ENCODE results near the gene CNDP1.

Gene CNDP1

GRCh38 chr18:74597034-74597661 lies 62.8 kb downstream of the CNDP1 start:
- Mint-ChIP-seq H3K4me1 (peaks cover 40% of the 10 kb centered on the region), H3K27me3 (ENCODE audit: low read depth, poor library complexity) (no peaks in the 10 kb centered on the region), H3K27ac (peak overlapping the region; percentile 99), H3K36me3 (ENCODE audit: low read depth) (peaks cover 42% of the 10 kb centered on the region), H3K4me3 (peak overlapping the region; percentile 95), H3K9me3 (no peaks in the 10 kb centered on the region)
- TF ChIP-seq CTCF (IDR thresholded peaks at IDR 0.05): no peak
- DNase-seq: peak; percentile 68

- H3K27me3 Mint-ChIP-seq (ENCODE audit: low read depth, poor library complexity): no peaks in the 10 kb centered on the region
- peaks cover 35% of the 10 kb centered on the region for H3K36me3 Mint-ChIP-seq (ENCODE audit: low read depth)
- peak within 1 kb of the TSS; percentile 99 for H3K27ac Mint-ChIP-seq
- no peak for TF ChIP-seq CTCF (IDR thresholded peaks at IDR 0.05)
- peaks cover 40% of the 10 kb centered on the region for H3K4me1 Mint-ChIP-seq
- H3K9me3 Mint-ChIP-seq: no peaks in the 10 kb centered on the region
- peak within 1 kb of the TSS; percentile 95 for H3K4me3 Mint-ChIP-seq
- peak; percentile 89 for DNase-seq
Measured at GRCh38 chr18:74597662-74598349, 63.5 kb downstream of the CNDP1 start, which contains the start of gene ZNF407. Gene ZNF407, plus strand, starts transcription at chr18:74597870. Its CDS starts 33,150 bp downstream, at chr18:74631020.

GRCh38 chr18:74598350-74599001 lies 64.2 kb downstream of the CNDP1 start:
- Mint-ChIP-seq H3K27me3 (ENCODE audit: low read depth, poor library complexity) (no peaks in the 10 kb centered on the region), H3K4me3 (peak overlapping the region; percentile 95), H3K36me3 (ENCODE audit: low read depth) (peaks cover 29% of the 10 kb centered on the region), H3K9me3 (no peaks in the 10 kb centered on the region), H3K27ac (peak overlapping the region; percentile 97), H3K4me1 (peaks cover 40% of the 10 kb centered on the region)
- no peak for TF ChIP-seq CTCF (IDR thresholded peaks at IDR 0.05)
- peak; percentile 74 for DNase-seq

- H3K4me3 Mint-ChIP-seq: no peak overlapping the region
- no peak for TF ChIP-seq CTCF (IDR thresholded peaks at IDR 0.05)
- no peak overlapping the region for H3K27ac Mint-ChIP-seq
- DNase-seq: no peak
- H3K36me3 Mint-ChIP-seq (ENCODE audit: low read depth): peaks cover 8% of the 10 kb centered on the region
- peaks cover 3% of the 10 kb centered on the region for H3K27me3 Mint-ChIP-seq (ENCODE audit: low read depth, poor library complexity)
- H3K9me3 Mint-ChIP-seq: no peaks in the 10 kb centered on the region
- H3K4me1 Mint-ChIP-seq: peaks cover 6% of the 10 kb centered on the region
Measured at GRCh38 chr18:74604361-74604760, 70.1 kb downstream of the CNDP1 start.

GRCh38 chr18:74604774-74605173 lies 70.5 kb downstream of the CNDP1 start:
- Mint-ChIP-seq H3K36me3 (ENCODE audit: low read depth) (peaks cover 8% of the 10 kb centered on the region), H3K27ac (no peak overlapping the region), H3K27me3 (ENCODE audit: low read depth, poor library complexity) (peaks cover 3% of the 10 kb centered on the region), H3K9me3 (no peaks in the 10 kb centered on the region), H3K4me1 (peaks cover 2% of the 10 kb centered on the region), H3K4me3 (no peak overlapping the region)
- no peak for TF ChIP-seq CTCF (IDR thresholded peaks at IDR 0.05)
- DNase-seq: no peak

Measured in nephron progenitor cell (in vitro differentiated cells).